ENCODE results near the gene DPH2.

The DPH2 gene

GRCh38 chr1:43983253-43983899 is 13.6 kb downstream of the DPH2 start:
- DNase-seq (ENCODE audit: low read depth), result no peak

DNA sequence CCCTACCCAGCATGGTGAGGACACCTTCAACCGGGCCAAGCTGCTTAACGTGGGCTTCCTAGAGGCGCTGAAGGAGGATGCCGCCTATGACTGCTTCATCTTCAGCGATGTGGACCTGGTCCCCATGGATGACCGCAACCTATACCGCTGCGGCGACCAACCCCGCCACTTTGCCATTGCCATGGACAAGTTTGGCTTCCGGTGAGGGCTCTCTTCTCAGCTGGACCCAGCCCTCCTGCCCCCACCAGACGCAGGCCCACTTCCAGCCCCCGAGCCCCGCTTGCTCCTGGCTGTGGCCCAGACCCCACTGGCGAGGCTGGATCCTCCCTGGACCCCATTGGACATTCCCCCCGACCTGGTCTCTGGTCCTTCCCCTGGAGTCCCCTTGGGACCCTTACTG is 15.0 kb downstream of the DPH2 start:
- DNase-seq (ENCODE audit: low read depth), result no peak

GRCh38 chr1:43985984-43986595 is 16.3 kb downstream of the DPH2 start:
- DNase-seq (ENCODE audit: low read depth), result no peak

DNA sequence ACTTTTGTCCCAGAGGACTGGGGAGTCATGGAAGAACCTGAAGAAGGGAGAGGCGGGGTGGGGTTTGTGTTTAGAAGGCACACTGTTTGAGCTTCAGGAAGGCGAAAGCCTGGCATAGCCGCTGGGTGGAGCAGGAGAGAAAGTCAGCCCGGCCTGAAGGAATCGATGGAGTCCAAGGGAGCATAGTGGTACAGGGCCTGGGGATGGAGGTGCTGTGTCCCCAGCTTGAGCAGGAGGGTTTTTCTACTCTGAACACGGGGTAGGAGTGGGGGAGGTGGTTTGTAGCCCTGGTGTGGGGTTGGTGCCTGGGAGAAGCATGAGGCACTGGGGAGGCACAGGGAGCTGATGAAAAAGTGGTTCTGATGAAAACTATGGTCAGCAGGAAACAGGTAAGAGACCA is 16.9 kb downstream of the DPH2 start:
- no peak for DNase-seq (ENCODE audit: low read depth)

DNA sequence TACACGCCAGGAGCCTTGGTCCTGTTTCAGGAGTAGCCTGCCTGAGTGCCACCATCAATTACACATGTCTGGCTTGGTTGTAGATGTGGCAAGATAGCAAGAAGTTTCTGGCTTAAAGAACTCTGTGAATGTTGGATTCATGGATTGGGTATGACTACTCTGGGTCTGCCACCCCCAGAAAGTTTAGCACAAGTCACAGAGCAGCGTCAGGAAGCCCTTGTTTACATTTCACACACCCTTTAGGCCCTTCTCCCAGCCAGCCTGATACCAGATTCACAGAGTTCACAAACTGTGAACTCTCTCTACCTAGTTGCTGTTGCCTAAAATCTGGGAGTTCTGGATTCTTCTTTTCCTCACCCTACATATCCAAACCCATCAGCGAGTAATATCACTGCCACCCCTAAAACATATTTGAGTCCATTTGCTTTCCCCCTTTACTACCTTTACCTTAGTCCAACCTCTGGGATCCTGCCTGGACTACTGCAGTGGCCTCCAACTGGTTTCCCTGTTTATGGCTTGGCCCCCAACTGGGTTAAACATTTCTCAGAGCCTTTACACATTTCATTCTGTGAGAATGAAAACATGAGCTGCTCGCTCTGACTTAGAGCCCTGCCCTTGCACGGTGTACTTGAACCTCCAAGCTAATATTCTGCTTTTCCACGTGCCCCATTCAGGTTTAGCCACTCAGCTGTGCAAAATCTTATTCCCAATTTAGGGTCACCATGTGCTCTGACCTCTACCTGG is 17.5 kb downstream of the DPH2 start:
- DNase-seq (ENCODE audit: low read depth), result no peak

GRCh38 chr1:43990271-43991199 is 20.7 kb downstream of the DPH2 start:
- DNase-seq (ENCODE audit: low read depth), result no peak

GRCh38 chr1:43991200-43991475 is 21.3 kb downstream of the DPH2 start:
- DNase-seq (ENCODE audit: low read depth), result no peak

GRCh38 chr1:43991476-43992231 is 21.8 kb downstream of the DPH2 start, which contains the start of gene CCDC24:
TSS of gene CCDC24 (plus strand) at chr1:43991599. CDS start at chr1:43991879, 280 bp downstream.
- peak; percentile 45 for DNase-seq (ENCODE audit: low read depth)

DNA sequence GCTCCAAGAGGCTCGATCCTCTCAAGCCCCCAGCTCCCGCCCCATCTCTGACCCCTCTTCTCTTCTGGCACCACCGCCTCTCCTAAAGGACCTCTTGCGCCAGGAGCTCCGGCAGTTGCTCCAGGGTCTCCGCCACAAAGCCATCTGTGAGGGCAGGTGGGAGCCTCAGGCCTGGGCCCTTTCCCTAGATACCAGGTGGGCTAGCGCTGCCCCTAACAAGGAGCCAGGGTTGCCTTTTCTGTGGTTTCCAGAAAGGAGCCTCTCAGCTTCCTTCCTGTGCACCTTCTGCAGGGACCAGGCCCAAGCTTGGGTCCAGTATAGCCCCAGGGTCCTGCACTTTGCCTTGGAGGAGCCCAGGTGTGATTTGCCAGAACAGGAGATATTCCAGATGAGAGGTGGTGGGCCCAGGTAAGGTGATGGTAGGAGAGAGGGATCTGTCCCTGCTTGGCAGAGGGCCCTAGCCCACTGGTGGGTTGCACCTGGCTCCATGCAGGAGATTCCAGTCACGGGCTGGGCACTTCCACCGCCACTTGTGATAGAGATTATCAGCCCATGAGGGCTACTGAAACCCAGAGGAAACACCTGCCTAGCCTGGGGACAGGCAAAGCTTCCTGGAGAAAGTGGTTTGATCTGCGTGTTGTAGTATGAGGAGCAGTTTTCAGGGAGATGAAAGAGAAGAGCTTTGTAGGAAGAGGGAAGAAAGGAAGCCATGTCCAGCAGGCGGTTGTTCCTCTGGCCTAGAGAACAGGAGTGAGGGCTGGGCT is 22.6 kb downstream of the DPH2 start:
- DNase-seq (ENCODE audit: low read depth), result no peak

GRCh38 chr1:43993206-43993914 is 23.6 kb downstream of the DPH2 start:
- no peak for DNase-seq (ENCODE audit: low read depth)

DNA sequence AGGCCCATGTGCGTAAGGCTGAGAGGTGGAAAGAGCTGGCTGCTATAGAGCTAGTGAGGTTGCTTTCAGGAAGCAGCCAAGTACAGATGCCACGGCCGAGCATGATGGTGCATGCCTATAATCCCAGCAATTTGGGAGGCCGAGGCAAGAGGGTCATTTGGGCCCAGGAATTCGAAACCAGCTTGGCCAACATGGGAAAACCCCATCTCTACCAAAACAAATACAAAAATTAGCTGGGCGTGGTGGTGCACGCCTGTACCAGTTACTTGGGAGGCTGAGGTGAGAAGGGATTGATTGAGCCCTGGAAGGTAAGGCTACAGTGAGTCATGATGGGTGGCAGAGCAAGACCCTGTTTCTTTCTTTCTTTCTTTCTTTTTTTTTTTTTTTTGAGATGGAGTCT is 24.3 kb downstream of the DPH2 start:
- DNase-seq (ENCODE audit: low read depth), result no peak

DNA sequence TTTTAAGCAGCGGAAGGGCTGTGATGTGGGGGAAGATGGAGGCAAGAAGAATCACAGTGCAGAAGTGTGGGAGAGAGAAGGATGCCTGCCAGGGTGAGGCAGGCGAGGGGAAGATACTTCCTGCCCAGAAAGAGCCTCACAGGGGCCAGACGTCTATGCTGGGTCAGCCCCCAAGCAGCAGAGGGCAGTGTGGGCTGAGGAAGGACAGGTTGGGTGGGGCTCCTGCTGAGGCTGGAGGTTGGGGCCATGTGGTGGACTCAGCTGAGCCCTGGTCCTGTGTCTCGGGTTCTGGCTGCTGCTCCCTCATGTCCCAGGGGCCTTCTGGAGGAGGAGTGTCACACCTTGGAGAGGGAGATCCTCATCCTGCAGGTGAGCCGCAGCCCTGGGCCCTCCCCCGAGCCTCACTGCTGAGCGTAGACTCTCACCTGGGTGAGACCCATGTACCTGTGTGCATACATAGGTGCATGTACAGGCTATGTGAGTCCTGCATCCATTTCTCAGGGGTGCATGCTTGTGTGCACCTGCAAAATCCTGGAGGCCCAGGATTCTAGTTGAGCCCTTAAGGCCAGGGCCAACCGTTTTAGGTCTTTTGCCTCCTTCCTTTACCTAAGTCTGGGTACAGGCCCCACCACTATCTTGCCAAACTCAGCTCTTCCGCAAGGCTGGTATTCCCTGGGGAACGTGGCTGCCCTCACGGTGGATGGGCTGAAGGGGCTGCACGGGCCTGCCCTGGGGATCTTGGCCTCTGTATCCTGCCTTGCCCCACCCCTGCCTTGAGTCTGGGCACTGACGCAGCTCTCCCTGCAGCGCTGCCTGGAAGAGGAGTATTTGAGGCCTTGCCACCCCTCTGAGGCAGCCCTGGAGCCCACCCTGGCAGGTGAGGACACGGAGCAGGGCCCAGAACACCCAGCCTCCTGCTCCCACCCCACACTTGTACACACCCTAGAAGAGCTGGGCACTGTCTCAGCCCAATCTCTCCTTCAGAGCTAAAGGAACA is 25.3 kb downstream of the DPH2 start:
- no peak for DNase-seq (ENCODE audit: low read depth)

GRCh38 chr1:43995984-43996732 is 26.3 kb downstream of the DPH2 start:
- no peak for DNase-seq (ENCODE audit: low read depth)

- no peak for DNase-seq (ENCODE audit: low read depth)
Measured at GRCh38 chr1:43996733-43997115, 26.9 kb downstream of the DPH2 start.

- no peak for DNase-seq (ENCODE audit: low read depth)
Measured at GRCh38 chr1:43997295-43997999, 27.6 kb downstream of the DPH2 start.

DNA sequence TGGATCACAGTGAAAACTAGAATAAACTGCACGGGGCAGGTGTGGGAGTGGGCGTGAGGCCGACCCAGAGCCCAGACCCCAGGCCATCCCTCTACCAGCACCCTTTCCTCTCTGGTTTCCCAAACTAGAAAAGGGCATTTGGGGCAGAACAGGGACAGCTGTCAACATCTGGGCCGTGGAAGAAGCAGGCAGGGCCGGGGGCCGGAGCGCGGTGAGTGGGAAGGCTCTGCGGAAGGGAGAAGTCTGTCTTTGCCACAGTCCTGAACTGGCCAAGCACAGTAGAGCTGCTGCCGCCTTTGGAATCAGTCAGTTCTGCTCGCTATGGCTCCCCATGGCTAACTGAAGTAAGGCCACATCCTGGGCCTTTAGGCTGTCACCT is 28.2 kb downstream of the DPH2 start:
- DNase-seq (ENCODE audit: low read depth), result no peak

DNA sequence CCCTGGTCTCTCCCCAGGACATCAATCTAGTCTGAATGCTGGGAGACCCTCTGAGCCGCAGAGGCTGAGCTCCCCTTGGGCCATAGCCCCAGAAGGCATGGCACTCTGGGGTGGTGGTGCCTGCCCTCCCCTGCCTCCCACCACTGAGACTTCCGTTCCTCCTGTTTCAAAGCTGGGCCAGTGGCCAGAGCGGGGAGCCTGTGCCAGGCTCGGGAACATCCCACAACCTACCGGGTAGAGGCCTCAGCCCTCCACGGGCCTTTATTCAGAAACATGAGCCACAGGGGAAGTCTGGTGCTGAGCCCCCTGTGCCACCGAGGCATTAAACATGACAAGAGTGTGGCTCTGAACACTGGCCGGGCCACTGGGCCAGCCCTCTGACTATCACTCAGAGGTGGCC is 29.6 kb downstream of the DPH2 start:
- no peak for DNase-seq (ENCODE audit: low read depth)
